ENCODE data around the gene MYO1H. TPM values are rescaled to one million over a fixed set of nuclear protein-coding genes. Genes with fewer than 3 reads are reported as not detected.

The MYO1H gene
- total and polyA plus RNA-seq, 2 donors, result not detected

DNA sequence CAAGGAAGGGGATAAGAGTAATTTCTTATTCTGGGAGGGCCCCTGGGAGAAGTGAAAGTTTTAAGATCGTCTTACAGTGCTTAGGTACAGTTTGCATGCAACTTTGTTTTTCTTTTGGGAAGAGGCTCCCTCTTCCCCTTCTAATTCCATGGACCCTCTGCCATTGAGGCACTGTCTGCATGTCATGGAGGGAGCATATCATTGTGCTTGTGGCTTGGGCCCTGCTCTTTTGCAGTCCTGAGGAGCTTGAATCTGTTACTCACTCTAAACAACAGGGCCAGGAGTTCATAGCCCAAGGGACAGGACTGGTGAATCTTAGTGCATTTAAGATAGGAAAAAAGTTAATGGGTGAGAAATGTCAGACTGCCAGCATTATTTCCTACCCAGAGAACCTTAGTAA lies 132.1 kb downstream of the MYO1H start:
- Histone ChIP-seq H3K27ac (ENCODE audit: low read depth) (no peak overlapping the region), H3K4me3 (ENCODE audit: low read depth, low read length) (no peak overlapping the region), H3K4me1 (ENCODE audit: insufficient read depth) (peaks cover 3% of the 10 kb centered on the region), H3K36me3 (ENCODE audit: insufficient read depth) (peaks cover 2% of the 10 kb centered on the region)
- WGBS, result 73% methylated on average over 1 of the region's 1 CpG
- no peak for DNase-seq (ENCODE audit: extremely low spot score)

DNA sequence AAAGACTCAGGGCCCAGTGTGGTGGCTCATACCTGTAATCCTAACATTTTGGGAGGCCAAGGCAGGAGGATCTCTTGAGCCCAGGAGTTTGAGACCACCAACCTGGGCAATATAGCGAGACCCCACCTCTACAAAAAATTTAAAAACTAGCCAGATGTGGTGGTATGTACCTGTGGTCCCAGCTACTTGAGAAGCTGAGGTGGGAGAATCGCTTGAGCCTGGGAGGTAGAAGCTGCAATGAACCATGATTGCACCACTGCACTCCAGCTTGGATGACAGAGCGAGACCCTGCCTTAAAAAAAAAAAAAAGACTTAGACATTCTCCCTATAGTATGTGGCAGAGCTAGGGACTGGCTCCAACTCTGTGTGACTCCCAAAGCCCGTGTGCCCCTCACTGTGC lies 132.7 kb downstream of the MYO1H start:
- DNase-seq (ENCODE audit: extremely low spot score), result no peak
- H3K4me3 ChIP-seq (ENCODE audit: low read depth, low read length), result no peak overlapping the region
- no peak overlapping the region for H3K27ac ChIP-seq (ENCODE audit: low read depth)
- WGBS, result 96% methylated on average over 4 of the region's 4 CpGs
- H3K36me3 ChIP-seq (ENCODE audit: insufficient read depth), result peaks cover 2% of the 10 kb centered on the region
- peaks cover 2% of the 10 kb centered on the region for H3K4me1 ChIP-seq (ENCODE audit: insufficient read depth)

DNA sequence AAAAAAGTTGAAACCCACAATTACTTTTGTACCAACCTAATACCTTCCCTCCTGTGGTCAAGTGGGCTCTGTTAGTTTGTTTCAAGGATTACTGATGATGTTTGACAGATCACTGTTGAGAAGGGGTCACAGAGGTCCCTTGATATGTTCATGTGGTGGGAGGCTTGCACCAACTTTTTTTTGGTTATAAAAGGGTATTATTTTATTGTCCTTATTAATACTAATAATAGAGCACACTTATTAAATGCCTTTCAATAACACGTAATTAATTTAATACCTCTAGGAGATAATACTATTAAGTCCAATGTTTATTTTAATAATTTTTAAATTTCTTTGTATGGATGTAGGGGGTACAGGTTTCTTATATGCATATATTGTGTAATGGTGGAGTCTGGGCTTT lies 134.2 kb downstream of the MYO1H start:
- Histone ChIP-seq H3K4me3 (ENCODE audit: low read depth, low read length) (no peak overlapping the region), H3K4me1 (ENCODE audit: insufficient read depth) (no peaks in the 10 kb centered on the region), H3K27ac (ENCODE audit: low read depth) (no peak overlapping the region), H3K36me3 (ENCODE audit: insufficient read depth) (peaks cover 3% of the 10 kb centered on the region)
- no peak for DNase-seq (ENCODE audit: extremely low spot score)
- WGBS, result 91% methylated on average over 1 of the region's 1 CpG

DNA sequence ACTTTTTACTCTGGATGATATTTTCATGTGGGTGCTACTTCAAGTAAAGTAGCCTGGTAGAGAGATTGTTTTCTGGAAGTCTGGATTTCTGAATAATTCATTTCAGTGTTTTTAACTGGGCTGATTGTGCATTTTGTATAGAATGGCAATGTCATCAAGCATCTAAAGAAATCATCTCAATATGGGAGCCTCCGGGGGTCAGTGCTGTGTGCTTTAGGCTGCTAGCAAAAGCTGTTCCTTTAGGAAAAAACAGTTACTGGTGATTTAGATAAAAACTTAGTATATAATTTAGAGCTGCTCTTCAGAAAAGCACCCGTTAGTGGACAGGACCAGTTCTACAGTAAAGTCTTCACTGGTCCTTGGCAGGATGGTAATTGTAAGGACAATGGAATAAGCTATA lies 134.8 kb downstream of the MYO1H start:
- Histone ChIP-seq H3K27ac (ENCODE audit: low read depth) (no peak overlapping the region), H3K4me3 (ENCODE audit: low read depth, low read length) (no peak overlapping the region), H3K4me1 (ENCODE audit: insufficient read depth) (no peaks in the 10 kb centered on the region), H3K36me3 (ENCODE audit: insufficient read depth) (peaks cover 8% of the 10 kb centered on the region)
- WGBS, result 92% methylated on average over 2 of the region's 2 CpGs
- no peak for DNase-seq (ENCODE audit: extremely low spot score)

DNA sequence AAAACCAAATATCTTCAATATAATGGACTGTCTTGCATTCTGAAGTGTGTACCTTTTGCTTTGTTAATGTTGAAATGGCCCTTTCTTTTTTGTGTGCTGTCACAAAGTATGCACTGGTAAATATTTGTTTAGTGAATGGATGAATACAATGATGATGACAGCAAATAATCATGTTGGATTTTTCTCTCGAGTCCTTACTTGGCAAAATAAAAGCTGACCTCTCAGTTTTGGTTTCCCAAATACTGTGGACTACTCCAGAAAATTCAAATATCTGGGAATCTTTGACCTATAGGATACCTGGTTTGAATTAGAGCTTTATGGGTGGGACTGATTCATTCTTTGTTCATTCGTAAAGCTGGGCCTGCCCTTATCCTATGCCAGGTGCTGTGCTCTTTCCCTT lies 135.2 kb downstream of the MYO1H start:
- no peak for DNase-seq (ENCODE audit: extremely low spot score)
- Histone ChIP-seq H3K4me3 (ENCODE audit: low read depth, low read length) (no peak overlapping the region), H3K4me1 (ENCODE audit: insufficient read depth) (no peaks in the 10 kb centered on the region), H3K36me3 (ENCODE audit: insufficient read depth) (peaks cover 8% of the 10 kb centered on the region), H3K27ac (ENCODE audit: low read depth) (no peak overlapping the region)
- WGBS, result 80% methylated on average over 2 of the region's 2 CpGs

DNA sequence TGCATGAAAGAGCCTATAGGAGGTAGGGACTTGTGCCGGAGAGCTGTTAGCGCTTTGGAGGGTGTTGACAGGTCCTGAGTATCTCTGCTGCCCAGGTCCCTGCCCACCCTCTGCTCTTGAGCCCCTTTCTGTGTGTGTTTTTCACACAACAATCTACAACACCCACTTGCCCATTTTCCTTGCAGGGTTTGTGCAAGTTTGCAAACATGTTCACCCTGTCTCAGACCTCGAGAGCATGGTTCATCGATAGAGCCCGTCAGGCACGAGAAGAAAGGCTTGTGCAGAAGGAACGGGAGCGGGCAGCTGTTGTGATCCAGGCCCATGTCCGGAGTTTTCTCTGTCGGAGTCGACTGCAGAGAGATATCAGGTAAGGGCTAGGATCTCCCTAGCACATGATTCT lies 135.6 kb downstream of the MYO1H start:
- WGBS, result 94% methylated on average over 11 of the region's 11 CpGs
- DNase-seq (ENCODE audit: extremely low spot score), result no peak

DNA sequence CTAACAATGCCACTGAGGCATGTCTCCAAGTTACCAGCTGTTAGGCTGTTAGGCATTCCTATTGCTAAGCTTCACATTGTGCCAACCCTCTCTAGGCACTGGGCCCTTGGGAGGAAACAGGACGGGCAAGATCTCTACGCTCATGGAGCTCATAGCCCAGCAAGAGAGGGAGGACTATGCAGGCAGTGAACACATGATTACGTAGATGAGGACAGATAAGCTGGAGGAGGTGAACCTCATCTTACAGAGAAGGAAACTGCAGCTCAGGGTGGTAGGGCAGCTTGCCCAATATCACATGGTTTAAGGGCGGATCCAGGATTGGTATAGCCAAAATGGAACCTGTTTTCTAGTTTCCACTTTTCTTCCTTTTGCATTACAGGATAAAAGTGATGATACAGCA lies 137.5 kb downstream of the MYO1H start:
- WGBS, result 83% methylated on average over 4 of the region's 4 CpGs
- no peak for DNase-seq (ENCODE audit: extremely low spot score)
- Histone ChIP-seq H3K4me1 (ENCODE audit: insufficient read depth) (no peaks in the 10 kb centered on the region), H3K27ac (ENCODE audit: low read depth) (no peak overlapping the region), H3K36me3 (ENCODE audit: insufficient read depth) (peaks cover 24% of the 10 kb centered on the region), H3K4me3 (ENCODE audit: low read depth, low read length) (no peak overlapping the region)

More for the DNA sequence above, 135.6 kb downstream of the MYO1H start:
- Histone ChIP-seq H3K4me1 (ENCODE audit: insufficient read depth) (no peaks in the 10 kb centered on the region), H3K4me3 (ENCODE audit: low read depth, low read length) (no peak overlapping the region), H3K36me3 (ENCODE audit: insufficient read depth) (peaks cover 12% of the 10 kb centered on the region), H3K27ac (ENCODE audit: low read depth) (no peak overlapping the region)

DNA sequence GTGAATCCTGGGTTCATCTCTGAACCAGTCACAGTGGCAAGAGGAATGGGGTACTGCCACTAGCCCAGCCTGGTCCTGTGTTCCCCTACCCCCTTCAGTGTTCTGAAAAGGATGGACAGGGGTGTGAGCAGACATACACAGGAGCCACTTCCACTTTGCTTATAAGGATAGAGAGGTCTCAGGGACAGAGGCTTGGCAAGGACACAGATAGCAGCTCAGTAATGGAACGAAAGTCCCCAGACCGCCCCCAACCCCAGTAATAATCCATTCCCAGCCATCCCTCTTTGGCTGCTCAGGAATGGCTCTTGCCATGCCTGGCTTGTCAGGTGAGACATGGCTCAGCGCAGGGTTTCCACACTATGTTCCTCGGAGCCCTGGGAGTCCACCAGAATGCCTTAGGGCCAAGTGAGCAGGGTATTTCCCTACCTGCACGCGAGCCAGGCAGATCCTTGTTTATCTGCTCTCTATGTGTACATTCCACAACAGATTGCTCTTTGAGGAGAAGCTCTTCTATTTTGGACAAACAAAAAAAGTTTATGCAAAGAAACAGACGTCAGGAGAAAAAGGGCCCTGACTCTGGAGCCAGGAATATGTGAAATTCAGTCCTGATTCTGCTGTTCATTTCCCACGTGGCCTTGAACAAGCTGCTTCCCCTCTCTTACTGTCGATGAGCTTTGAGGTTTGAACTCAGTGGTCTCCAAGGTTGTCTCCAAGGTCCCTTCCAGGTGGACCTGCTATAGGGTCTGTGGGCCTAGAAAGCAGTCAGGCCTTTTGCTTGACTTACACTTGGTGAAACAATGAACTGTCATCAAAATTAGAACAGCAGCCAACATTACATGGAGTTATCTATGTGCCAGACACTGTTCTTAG lies 139.7 kb downstream of the MYO1H start:
- no peaks in the 10 kb centered on the region for H3K4me1 ChIP-seq (ENCODE audit: insufficient read depth)
- peaks cover 27% of the 10 kb centered on the region for H3K36me3 ChIP-seq (ENCODE audit: insufficient read depth)
- 96% methylated on average over 9 of the region's 9 CpGs for WGBS
- DNase-seq (ENCODE audit: extremely low spot score), result no peak
- no peak overlapping the region for H3K27ac ChIP-seq (ENCODE audit: low read depth)
- no peak overlapping the region for H3K4me3 ChIP-seq (ENCODE audit: low read depth, low read length)

DNA sequence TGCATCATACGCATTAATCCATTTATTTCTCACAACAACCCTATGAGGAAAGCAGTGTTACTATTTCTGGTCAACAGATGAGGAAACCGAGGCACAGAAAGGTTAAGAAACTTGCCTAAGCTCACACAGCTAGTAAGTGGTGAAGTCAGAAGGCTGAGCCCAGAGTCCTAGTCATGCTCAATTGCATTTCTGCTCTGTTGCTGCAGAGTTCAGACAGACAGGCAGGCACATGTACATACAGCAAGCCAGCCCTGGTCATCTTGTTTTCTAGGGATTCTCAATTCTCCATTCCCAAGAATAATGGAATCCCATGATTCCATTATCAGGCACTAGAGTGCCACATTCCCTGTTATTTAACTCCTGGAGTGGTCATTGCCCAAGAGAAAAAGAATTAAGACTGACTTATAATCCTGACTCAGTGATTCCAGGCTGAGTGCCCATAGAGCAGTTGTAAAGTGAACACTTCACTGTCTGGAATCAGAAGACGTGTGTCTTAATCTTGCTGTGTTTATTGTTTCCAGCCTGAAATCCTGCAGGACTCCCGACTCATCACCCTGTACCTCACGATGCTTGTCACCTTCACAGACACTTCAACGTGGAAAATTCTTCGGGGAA lies 140.5 kb downstream of the MYO1H start:
- WGBS, result 78% methylated on average over 7 of the region's 7 CpGs
- H3K36me3 ChIP-seq (ENCODE audit: insufficient read depth), result peaks cover 27% of the 10 kb centered on the region

DNA sequence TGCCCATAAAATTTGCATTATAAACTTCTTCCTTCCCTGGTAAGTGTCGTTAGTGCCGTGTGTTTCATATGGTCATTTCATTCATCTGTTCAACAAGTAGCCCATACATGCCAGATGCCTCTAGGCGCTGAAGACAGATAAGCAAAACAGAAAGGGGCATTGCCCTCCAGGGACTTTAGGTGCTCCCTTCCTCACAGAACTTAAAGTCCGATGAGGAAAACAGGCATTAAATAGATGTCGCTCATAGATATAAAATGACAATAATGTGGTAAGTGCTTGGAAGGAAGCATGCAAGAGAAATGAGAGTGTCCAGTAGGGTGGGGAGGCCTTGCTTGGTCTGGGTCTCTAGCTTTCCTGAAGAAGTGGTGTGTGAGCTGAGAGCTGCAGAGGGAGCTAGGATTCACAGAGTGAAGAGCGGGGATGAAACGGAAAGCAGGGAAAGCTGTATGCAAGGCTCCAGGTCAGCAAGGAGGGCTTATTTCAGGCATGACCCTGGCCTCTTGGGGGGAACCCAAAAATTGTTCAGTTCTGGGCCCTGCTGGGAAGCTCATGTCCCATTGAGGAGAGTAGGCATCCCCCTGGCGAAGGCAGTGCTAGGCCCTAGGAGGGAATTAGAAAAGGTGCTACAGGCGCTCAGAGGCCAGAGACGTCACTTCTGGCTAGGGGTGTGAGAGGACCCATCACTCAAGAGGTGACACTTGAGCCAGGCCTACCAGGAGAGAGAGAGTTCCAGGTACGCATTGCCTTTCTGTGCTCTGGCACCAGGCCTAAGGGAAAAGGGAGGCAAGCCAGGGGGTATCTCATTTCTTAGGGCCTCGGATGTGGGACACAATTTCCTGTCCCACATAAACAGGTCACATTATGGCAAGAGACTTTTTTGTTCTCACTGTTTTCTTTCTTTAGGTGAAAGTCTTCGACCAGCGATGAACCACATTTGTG lies 141.6 kb downstream of the MYO1H start:
- Histone ChIP-seq H3K4me1 (ENCODE audit: insufficient read depth) (no peaks in the 10 kb centered on the region), H3K36me3 (ENCODE audit: insufficient read depth) (peaks cover 25% of the 10 kb centered on the region), H3K27ac (ENCODE audit: low read depth) (no peak overlapping the region), H3K4me3 (ENCODE audit: low read depth, low read length) (no peak overlapping the region)
- DNase-seq (ENCODE audit: extremely low spot score), result no peak
- 92% methylated on average over 14 of the region's 14 CpGs for WGBS

More for the DNA sequence above, 140.5 kb downstream of the MYO1H start:
- no peak for DNase-seq (ENCODE audit: extremely low spot score)
- H3K4me1 ChIP-seq (ENCODE audit: insufficient read depth), result no peaks in the 10 kb centered on the region
- no peak overlapping the region for H3K4me3 ChIP-seq (ENCODE audit: low read depth, low read length)
- H3K27ac ChIP-seq (ENCODE audit: low read depth), result no peak overlapping the region

DNA sequence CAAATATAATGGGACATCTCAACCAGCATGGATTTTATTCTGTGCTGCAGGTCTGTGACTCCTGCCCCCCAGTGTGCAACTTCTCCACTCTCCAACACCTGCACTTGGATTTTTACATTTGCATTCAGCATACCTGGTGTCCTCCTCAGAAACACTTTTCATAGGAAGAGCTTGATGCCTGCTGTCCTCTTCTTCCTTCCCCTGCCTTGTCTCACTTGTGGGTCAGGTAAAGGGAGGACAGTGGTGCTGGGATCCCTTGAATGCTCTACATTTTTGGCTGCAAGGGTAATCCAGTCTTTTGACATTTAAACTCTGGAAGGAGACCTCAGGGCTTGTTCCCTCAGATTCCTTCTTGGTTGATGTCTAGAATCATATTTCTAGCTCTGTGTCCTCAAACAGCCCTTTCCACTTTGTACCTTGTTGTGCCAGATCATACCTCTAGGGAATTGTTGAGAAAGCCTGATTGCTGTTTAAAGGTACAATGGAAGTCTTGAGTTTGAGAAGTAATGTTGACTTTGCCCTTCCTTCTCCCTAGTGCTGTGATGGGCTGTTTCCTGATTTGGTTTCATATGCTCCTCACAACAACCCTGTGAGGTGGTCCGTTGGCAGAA lies 142.4 kb downstream of the MYO1H start:
- Histone ChIP-seq H3K4me3 (ENCODE audit: low read depth, low read length) (no peak overlapping the region), H3K36me3 (ENCODE audit: insufficient read depth) (peaks cover 25% of the 10 kb centered on the region), H3K4me1 (ENCODE audit: insufficient read depth) (no peaks in the 10 kb centered on the region), H3K27ac (ENCODE audit: low read depth) (no peak overlapping the region)
- 87% methylated on average over 1 of the region's 1 CpG for WGBS
- no peak for DNase-seq (ENCODE audit: extremely low spot score)

DNA sequence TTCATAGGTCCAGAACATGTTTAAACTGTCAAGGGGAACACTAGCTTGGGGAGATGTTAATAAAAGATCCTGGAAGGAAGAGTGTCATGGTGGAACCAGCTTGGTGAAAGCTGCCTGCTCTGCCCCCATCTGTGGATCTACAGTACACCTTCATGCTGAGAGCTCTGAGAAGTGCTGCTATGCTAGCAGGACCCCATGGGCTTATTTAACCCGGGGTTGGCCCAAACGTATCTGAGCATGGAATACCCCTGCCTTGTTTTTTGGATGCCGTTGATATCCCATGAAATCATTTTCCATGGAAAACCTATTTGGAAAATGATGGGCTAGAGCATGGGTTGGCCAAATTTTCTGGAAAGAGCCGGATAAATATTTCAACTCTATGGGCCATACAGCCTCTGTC lies 144.0 kb downstream of the MYO1H start:
- Histone ChIP-seq H3K27ac (ENCODE audit: low read depth) (no peak overlapping the region), H3K4me3 (ENCODE audit: low read depth, low read length) (no peak overlapping the region), H3K4me1 (ENCODE audit: insufficient read depth) (no peaks in the 10 kb centered on the region), H3K36me3 (ENCODE audit: insufficient read depth) (peaks cover 25% of the 10 kb centered on the region)
- no peak for DNase-seq (ENCODE audit: extremely low spot score)
- WGBS, result 91% methylated on average over 4 of the region's 4 CpGs

DNA sequence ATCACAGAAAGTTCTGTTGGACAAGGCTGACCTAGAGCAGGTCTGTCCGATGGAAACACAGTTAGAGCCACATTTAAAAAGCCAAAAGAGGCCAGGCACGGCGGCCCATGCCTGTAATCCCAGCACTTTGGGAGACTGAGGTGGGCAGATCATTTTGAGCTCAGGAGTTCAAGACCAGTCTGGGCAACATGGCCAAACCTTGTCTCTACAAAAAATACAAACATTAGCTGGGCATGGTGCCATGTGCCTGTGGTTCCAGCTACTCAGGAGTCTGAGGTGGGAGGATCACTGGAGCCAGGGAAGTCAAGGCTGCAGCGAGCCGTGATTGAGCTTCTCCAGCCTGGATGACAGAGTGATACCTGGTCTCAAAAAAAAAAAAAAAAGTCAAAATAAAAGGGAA lies 144.7 kb downstream of the MYO1H start:
- no peaks in the 10 kb centered on the region for H3K4me1 ChIP-seq (ENCODE audit: insufficient read depth)
- no peak overlapping the region for H3K27ac ChIP-seq (ENCODE audit: low read depth)
- WGBS, result 78% methylated on average over 5 of the region's 5 CpGs
- peaks cover 19% of the 10 kb centered on the region for H3K36me3 ChIP-seq (ENCODE audit: insufficient read depth)
- no peak overlapping the region for H3K4me3 ChIP-seq (ENCODE audit: low read depth, low read length)
- DNase-seq (ENCODE audit: extremely low spot score), result no peak
